GM12878 (cell line): ENCODE data around the gene CLCN7. TPM values are rescaled to one million over a fixed set of nuclear protein-coding genes. Genes with fewer than 3 reads are reported as not detected.

Experiments used
- BACH1 ChIP-seq: fragments of 450-650 bp; IDR thresholded peaks from 2 replicates; pipeline ENCODE4 v1.6.1; 2017; ENCODE audit warnings: mild to moderate bottlenecking, borderline replicate concordance
- BCL11A ChIP-seq: IDR thresholded peaks from 2 replicates; pipeline ENCODE4 v1.6.1; 2011; ENCODE audit warnings: low read depth, low read length
- BHLHE40 ChIP-seq, 2 experiments: fragments of 450-650 bp in 1 of 2; IDR thresholded peaks; 2 replicates each; pipeline ENCODE4 v1.6.1; 2011 to 2017; ENCODE audit warnings: low read depth in 2 of 2, borderline replicate concordance in 1 of 2, improper control_type of control experiment in 1 of 2, low read length in 1 of 2, mild to moderate bottlenecking in 1 of 2
- CTCF ChIP-seq, 3 experiments: IDR thresholded peaks in 2 of 3; conservative IDR thresholded peaks in 1 of 3; 2 replicates each; pipeline ENCODE4 v1.5.1; 2011; ENCODE audit warnings: low read depth in 3 of 3, low read length in 3 of 3, mild to moderate bottlenecking in 3 of 3, control low read depth in 2 of 3, moderate library complexity in 2 of 3, inconsistent platforms in 1 of 3, mixed read lengths in 1 of 3; ENCODE audit not compliant: control insufficient read depth in 2 of 3, insufficient read depth in 1 of 3; ENCODE audit errors: extremely low read depth in 1 of 3
- EGR1 ChIP-seq, 2 experiments: IDR thresholded peaks; 1 replicate in 1 of 2; 2 replicates in 1 of 2; pipeline ENCODE4 v1.6.1; 2011 to 2012; ENCODE audit warnings: low read depth in 2 of 2, low read length in 2 of 2, borderline replicate concordance in 1 of 2, mild to moderate bottlenecking in 1 of 2, moderate library complexity in 1 of 2
- ETV6 ChIP-seq, 2 experiments: fragments of 450-650 bp in 1 of 2; IDR thresholded peaks in 1 of 2; conservative IDR thresholded peaks in 1 of 2; 2 replicates each; pipeline ENCODE4 v1.6.1; 2014; ENCODE audit warnings: antibody characterized with exemption in 1 of 2, borderline replicate concordance in 1 of 2, low read depth in 1 of 2, mild to moderate bottlenecking in 1 of 2, moderate library complexity in 1 of 2
- IRF3 ChIP-seq: fragments of 450-650 bp; IDR thresholded peaks from 2 replicates; pipeline ENCODE4 v1.6.1; 2014; ENCODE audit warnings: mild to moderate bottlenecking
- IRF4 ChIP-seq: IDR thresholded peaks from 2 replicates; pipeline ENCODE4 v1.6.1; 2011; ENCODE audit warnings: low read depth, low read length
- MTA3 ChIP-seq: IDR thresholded peaks from 2 replicates; pipeline ENCODE4 v1.6.1; 2012; ENCODE audit warnings: low read length, inconsistent platforms, borderline replicate concordance
- NFIC ChIP-seq: IDR thresholded peaks from 2 replicates; pipeline ENCODE4 v1.6.1; 2012; ENCODE audit warnings: low read depth, mild to moderate bottlenecking, inconsistent platforms, low read length, moderate library complexity
- RELA ChIP-seq: fragments of 450-650 bp; IDR thresholded peaks from 2 replicates; pipeline ENCODE4 v1.8.0; 2014; ENCODE audit warnings: borderline replicate concordance; ENCODE audit not compliant: partially characterized antibody
- TAF1 ChIP-seq: IDR thresholded peaks from 2 replicates; pipeline ENCODE4 v1.6.1; 2011; ENCODE audit warnings: mild to moderate bottlenecking, low read depth, low read length, borderline replicate concordance
- TCF3 ChIP-seq: IDR thresholded peaks from 2 replicates; pipeline ENCODE4 v1.6.1; 2012; ENCODE audit warnings: low read depth, mild to moderate bottlenecking, low read length, borderline replicate concordance; ENCODE audit not compliant: insufficient read depth
- YBX1 ChIP-seq: fragments of 450-650 bp; IDR thresholded peaks from 2 replicates; pipeline ENCODE4 v1.6.1; 2016; ENCODE audit warnings: antibody characterized with exemption
- ZNF207 ChIP-seq: fragments of 450-650 bp; IDR thresholded peaks from 2 replicates; pipeline ENCODE4 v1.6.1; 2014; ENCODE audit warnings: antibody characterized with exemption, mild to moderate bottlenecking, borderline replicate concordance
- ZSCAN29 ChIP-seq: fragments of 450-650 bp; IDR thresholded peaks from 2 replicates; pipeline ENCODE4 v1.6.1; 2017; ENCODE audit warnings: mild to moderate bottlenecking, moderate library complexity
- polyA plus RNA-seq, 11 experiments: library from polyadenylated mRNA; depleted of rRNA in 4 of 11; unstranded in 6 of 11; stranded (reverse) in 5 of 11; fragments of >200 nt; fragmentation: Nextera tagmentation in 4 of 11; fragmentation: Illumina TruSeq in 1 of 11; extraction: Ambion mirVana in 4 of 11; extraction: Trizol in 1 of 11; gene quantifications; 1 replicate in 1 of 11; 2 replicates in 10 of 11; pipeline versions ENCODE4 v1.2.1 to v1.2.3, GENCODE V29; 2011 to 2016; ENCODE audit warnings: inconsistent platforms in 2 of 11, missing spikeins in 2 of 11, low read depth in 1 of 11
- total RNA-seq, 4 experiments: library from RNA; depleted of rRNA in 3 of 4; stranded (reverse); fragments of >200 nt in 3 of 4; fragmentation: Illumina TruSeq in 1 of 4; extraction: Trizol in 1 of 4; gene quantifications; 2 replicates each; pipeline versions ENCODE4 v1.2.1 to v1.2.3, GENCODE V29; 2013 to 2021
- TF ChIP-seq, protein P1 (sequence below): fragments of 450-650 bp; IDR thresholded peaks from 2 replicates; pipeline ENCODE4 v1.6.1; 2017; ENCODE audit warnings: mild to moderate bottlenecking, low read depth, inconsistent platforms; ENCODE audit not compliant: poor library complexity, severe bottlenecking
- TF ChIP-seq, protein P2 (sequence below): IDR thresholded peaks from 2 replicates; pipeline ENCODE4 v1.6.1; 2011; ENCODE audit warnings: borderline replicate concordance, low read depth, mild to moderate bottlenecking, moderate library complexity, mixed read lengths, low read length; ENCODE audit not compliant: insufficient read depth; ENCODE audit errors: extremely low read length
- TF ChIP-seq, protein P3 (sequence below): fragments of 450-650 bp; IDR thresholded peaks from 2 replicates; pipeline ENCODE4 v1.6.1; 2018; ENCODE audit warnings: borderline replicate concordance, mild to moderate bottlenecking; ENCODE audit not compliant: partially characterized antibody

The CLCN7 gene
- total and polyA plus RNA-seq, 10 of the 15 experiments (the other 5 are each of a cell fraction or from before 2014, with no cell fraction given): 0.04 to 62.5 (median 19.9) TPM

DNA sequence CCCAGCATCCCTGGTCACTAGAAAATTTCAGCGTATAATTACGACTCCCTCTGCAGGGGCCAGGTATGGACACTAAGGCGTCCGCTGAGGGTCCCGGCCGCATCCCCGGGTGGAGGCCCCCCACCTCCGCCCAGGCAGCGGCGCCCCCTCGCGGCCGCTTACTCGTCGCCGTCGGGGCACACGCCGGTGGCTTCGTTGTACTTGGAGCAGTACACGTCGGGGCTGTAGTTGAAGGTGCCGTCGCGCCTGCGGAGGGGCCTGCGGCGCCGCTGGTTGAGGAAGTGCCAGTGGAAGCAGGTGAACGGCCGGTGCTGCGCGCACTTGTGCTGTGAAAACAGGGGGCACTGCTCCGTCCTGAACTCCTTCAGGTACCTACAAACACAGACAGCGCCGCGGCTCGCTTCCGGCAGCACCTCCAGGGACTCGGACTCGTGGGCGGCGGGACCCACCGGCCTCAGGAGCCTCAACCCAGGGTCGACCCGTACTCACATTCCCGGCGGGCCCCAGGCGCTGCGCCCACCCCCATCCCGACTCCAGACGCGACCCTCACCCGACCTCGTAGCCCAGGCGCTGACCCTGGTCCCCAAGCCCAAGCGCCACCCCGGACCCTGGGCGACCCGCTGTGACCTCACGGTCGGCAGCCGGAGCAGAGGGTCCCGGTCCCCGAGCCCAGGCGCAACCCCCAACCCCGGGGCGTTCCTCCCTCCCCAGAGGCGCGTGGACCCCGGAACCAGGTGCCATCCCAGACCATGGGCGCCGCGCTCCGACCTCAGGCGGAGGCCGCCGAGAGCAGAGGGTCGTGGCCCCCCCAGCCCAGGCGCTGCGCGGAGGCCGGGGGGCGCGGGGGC, 60.9 kb downstream of the CLCN7 start (continued):
- no peak for TF ChIP-seq BCL11A
- TF ChIP-seq RELA: peak; percentile 10
- 0 out of 2 replicates have a peak, but pooled peaks have one; percentile 47 for TF ChIP-seq ZSCAN29
- TF ChIP-seq ZNF207: no peak
- TF ChIP-seq IRF4: no peak
- no peak for TF ChIP-seq YBX1
- peak in 1 of 2 experiments; percentile 58; a peak in 2 of 4 replicates for TF ChIP-seq BHLHE40 (IDR thresholded peaks at IDR 0.05; ENCODE audit: borderline replicate concordance in 1 of 2, low read depth in 2 of 2, low read length in 1 of 2)
- TF ChIP-seq BACH1: peak; percentile 36; the same call in 1 of the 2 replicates
- no peak for TF ChIP-seq TAF1
- TF ChIP-seq EGR1 (IDR thresholded peaks at IDR 0.05; ENCODE audit: borderline replicate concordance in 1 of 2, low read depth in 2 of 2, low read length in 2 of 2): peak in 1 of 2 experiments; percentile 30; a peak in 1 of 3 replicates
- TF ChIP-seq, protein P1, sequence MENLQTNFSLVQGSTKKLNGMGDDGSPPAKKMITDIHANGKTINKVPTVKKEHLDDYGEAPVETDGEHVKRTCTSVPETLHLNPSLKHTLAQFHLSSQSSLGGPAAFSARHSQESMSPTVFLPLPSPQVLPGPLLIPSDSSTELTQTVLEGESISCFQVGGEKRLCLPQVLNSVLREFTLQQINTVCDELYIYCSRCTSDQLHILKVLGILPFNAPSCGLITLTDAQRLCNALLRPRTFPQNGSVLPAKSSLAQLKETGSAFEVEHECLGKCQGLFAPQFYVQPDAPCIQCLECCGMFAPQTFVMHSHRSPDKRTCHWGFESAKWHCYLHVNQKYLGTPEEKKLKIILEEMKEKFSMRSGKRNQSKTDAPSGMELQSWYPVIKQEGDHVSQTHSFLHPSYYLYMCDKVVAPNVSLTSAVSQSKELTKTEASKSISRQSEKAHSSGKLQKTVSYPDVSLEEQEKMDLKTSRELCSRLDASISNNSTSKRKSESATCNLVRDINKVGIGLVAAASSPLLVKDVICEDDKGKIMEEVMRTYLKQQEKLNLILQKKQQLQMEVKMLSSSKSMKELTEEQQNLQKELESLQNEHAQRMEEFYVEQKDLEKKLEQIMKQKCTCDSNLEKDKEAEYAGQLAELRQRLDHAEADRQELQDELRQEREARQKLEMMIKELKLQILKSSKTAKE: no peak
- no peak for TF ChIP-seq TCF3
- TF ChIP-seq NFIC: no peak
- peak; percentile 62 to 70 (median 64) for TF ChIP-seq CTCF (IDR thresholded peaks at IDR 0.05 in 2 of 3, conservative IDR thresholded peaks at IDR 0.05 in 1 of 3; ENCODE audit: control insufficient read depth in 2 of 3, extremely low read depth in 1 of 3, insufficient read depth in 1 of 3, low read depth in 3 of 3, low read length in 3 of 3)
- TF ChIP-seq, protein P2, sequence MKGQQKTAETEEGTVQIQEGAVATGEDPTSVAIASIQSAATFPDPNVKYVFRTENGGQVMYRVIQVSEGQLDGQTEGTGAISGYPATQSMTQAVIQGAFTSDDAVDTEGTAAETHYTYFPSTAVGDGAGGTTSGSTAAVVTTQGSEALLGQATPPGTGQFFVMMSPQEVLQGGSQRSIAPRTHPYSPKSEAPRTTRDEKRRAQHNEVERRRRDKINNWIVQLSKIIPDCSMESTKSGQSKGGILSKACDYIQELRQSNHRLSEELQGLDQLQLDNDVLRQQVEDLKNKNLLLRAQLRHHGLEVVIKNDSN: no peak
- TF ChIP-seq, protein P3, sequence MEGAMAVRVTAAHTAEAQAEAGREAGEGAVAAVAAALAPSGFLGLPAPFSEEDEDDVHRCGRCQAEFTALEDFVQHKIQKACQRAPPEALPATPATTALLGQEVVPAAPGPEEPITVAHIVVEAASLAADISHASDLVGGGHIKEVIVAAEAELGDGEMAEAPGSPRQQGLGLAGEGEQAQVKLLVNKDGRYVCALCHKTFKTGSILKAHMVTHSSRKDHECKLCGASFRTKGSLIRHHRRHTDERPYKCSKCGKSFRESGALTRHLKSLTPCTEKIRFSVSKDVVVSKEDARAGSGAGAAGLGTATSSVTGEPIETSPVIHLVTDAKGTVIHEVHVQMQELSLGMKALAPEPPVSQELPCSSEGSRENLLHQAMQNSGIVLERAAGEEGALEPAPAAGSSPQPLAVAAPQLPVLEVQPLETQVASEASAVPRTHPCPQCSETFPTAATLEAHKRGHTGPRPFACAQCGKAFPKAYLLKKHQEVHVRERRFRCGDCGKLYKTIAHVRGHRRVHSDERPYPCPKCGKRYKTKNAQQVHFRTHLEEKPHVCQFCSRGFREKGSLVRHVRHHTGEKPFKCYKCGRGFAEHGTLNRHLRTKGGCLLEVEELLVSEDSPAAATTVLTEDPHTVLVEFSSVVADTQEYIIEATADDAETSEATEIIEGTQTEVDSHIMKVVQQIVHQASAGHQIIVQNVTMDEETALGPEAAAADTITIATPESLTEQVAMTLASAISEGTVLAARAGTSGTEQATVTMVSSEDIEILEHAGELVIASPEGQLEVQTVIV: no peak
- TF ChIP-seq IRF3: no peak
- no peak for TF ChIP-seq MTA3
- TF ChIP-seq ETV6 (conservative IDR thresholded peaks at IDR 0.05 in 1 of 2, IDR thresholded peaks at IDR 0.05 in 1 of 2; ENCODE audit: borderline replicate concordance in 1 of 2, low read depth in 1 of 2): no peak
